ENCODE measurements around the gene BTBD19. TPM values are rescaled to one million over a fixed set of nuclear protein-coding genes. Genes with fewer than 3 reads are reported as not detected.

Gene BTBD19
- total RNA-seq, 4 donors from 2014 or later: 1.2 to 7.3 (median 4.4) TPM

- WGBS: 69% methylated on average over 20 of the region's 24 CpGs
- H3K4me3 ChIP-seq: no peak overlapping the region
- H3K36me3 ChIP-seq: no peaks in the 10 kb centered on the region
- peak in 1 of 2 donors; percentile 77 for DNase-seq (ENCODE audit: low spot score in 2 of 2)
- TF ChIP-seq POLR2A (IDR thresholded peaks at IDR 0.05) (no peak), CTCF (IDR thresholded peaks at IDR 0.05) (no peak), EP300 (IDR thresholded peaks at IDR 0.05) (no peak), POLR2AphosphoS5 (IDR thresholded peaks at IDR 0.05) (no peak)
- H3K27ac ChIP-seq: peak overlapping the region; percentile 16
- no peaks in the 10 kb centered on the region for H3K4me1 ChIP-seq
- no peaks in the 10 kb centered on the region for H3K9me3 ChIP-seq
- no peaks in the 10 kb centered on the region for H3K27me3 ChIP-seq
These were observed 18.3 kb downstream of the BTBD19 start for GRCh38 chr1:44826375-44827196.

GRCh38 chr1:44827197-44828002 is 19.1 kb downstream of the BTBD19 start:
- H3K36me3 ChIP-seq: no peaks in the 10 kb centered on the region
- no peak overlapping the region for H3K4me3 ChIP-seq
- 88% methylated on average over 22 of the region's 28 CpGs for WGBS
- H3K27ac ChIP-seq: no peak overlapping the region
- TF ChIP-seq POLR2AphosphoS5 (IDR thresholded peaks at IDR 0.05): no peak
- no peak for TF ChIP-seq EP300 (IDR thresholded peaks at IDR 0.05)
- TF ChIP-seq CTCF (IDR thresholded peaks at IDR 0.05): no peak
- TF ChIP-seq POLR2A (IDR thresholded peaks at IDR 0.05): no peak
- DNase-seq (ENCODE audit: low spot score in 2 of 2): no peak
- H3K4me1 ChIP-seq: no peaks in the 10 kb centered on the region
- no peaks in the 10 kb centered on the region for H3K9me3 ChIP-seq
- no peaks in the 10 kb centered on the region for H3K27me3 ChIP-seq

GRCh38 chr1:44828003-44828651 is 19.8 kb downstream of the BTBD19 start:
- Histone ChIP-seq H3K27me3 (no peaks in the 10 kb centered on the region), H3K4me3 (no peak overlapping the region), H3K36me3 (no peaks in the 10 kb centered on the region), H3K4me1 (no peaks in the 10 kb centered on the region), H3K27ac (no peak overlapping the region), H3K9me3 (no peaks in the 10 kb centered on the region)
- DNase-seq (ENCODE audit: low spot score in 2 of 2): no peak
- 92% methylated on average over 21 of the region's 21 CpGs for WGBS
- TF ChIP-seq POLR2AphosphoS5 (IDR thresholded peaks at IDR 0.05) (no peak), POLR2A (IDR thresholded peaks at IDR 0.05) (no peak), CTCF (IDR thresholded peaks at IDR 0.05) (no peak), EP300 (IDR thresholded peaks at IDR 0.05) (no peak)

GRCh38 chr1:44828841-44829440 is 20.6 kb downstream of the BTBD19 start:
- 92% methylated on average over 5 of the region's 15 CpGs for WGBS
- no peak overlapping the region for H3K27ac ChIP-seq
- TF ChIP-seq CTCF (IDR thresholded peaks at IDR 0.05) (no peak), EP300 (IDR thresholded peaks at IDR 0.05) (no peak)

More at GRCh38 chr1:44828841-44829440, 20.6 kb downstream of the BTBD19 start:
- no peaks in the 10 kb centered on the region for H3K4me1 ChIP-seq
- H3K36me3 ChIP-seq: no peaks in the 10 kb centered on the region
- H3K4me3 ChIP-seq: no peak overlapping the region
- H3K9me3 ChIP-seq: no peaks in the 10 kb centered on the region
- no peaks in the 10 kb centered on the region for H3K27me3 ChIP-seq
- DNase-seq (ENCODE audit: low spot score in 2 of 2): no peak
